Measurements from ENCODE around the gene CMPK2.
"Not testable (repeated sequence)": the region's sequence is repeated elsewhere in the genome, so short reads cannot be mapped to it uniquely, and the experiment has no call there.

Gene CMPK2

DNA sequence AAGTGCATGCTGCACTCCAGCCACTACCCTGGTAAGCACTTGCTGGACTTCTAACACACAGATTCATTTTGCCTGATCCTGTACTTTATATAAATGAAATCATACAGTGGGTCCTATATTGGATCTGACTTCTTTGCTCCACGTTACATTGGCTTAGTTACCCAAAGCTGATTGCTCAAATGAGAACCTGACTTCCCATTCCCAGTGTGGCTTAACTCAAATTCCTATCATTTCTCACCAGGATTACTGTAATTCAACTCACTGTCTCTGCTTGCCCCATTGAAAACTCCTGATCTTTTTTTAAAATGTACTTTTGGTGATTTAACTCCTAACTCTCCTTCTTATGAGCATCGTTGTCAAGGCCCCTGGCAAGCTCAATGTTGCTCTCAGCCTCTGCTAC lies 13.3 kb upstream of the CMPK2 start:
- DNase-seq: no peak

- no peak for DNase-seq
Measured at GRCh38 chr2:6878549-6878948, 12.8 kb upstream of the CMPK2 start.

DNA sequence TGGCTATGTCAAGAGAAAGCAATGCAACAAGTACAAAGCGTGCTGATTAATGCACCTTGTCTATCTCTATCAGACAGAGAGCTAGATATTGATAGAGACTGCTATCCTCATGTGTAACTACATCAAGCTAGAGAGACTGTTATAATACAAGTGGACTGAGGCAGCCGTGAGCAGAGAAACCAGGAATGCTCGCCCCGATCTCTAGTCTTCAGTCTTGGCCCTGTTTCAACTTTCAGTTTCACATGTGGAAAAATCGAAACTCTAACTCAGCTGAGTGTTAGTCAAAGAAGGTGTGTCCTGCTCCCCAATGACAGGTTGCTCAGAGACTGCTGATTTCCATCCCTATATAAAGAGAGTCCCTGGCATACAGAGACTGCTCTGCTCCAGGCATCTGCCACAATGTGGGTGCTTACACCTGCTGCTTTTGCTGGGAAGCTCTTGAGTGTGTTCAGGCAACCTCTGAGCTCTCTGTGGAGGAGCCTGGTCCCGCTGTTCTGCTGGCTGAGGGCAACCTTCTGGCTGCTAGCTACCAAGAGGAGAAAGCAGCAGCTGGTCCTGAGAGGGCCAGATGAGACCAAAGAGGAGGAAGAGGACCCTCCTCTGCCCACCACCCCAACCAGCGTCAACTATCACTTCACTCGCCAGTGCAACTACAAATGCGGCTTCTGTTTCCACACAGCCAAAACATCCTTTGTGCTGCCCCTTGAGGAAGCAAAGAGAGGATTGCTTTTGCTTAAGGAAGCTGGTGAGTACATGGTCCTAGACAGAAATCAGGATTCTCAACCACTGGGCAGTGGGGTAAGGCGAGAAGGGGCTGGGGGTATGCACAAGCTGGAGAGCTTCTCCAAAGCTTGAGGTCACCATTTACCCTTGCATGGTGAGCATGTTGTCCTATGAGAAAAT lies 11.9 kb upstream of the CMPK2 start, which contains the start of gene RSAD2:
Gene RSAD2, plus strand, starts transcription at position 376 of the 903 bp plus-strand sequence. Its CDS starts 24 bp downstream, at position 400.
- no peak for DNase-seq

GRCh38 chr2:6876309-6876708 lies 10.6 kb upstream of the CMPK2 start:
- DNase-seq: no peak

DNA sequence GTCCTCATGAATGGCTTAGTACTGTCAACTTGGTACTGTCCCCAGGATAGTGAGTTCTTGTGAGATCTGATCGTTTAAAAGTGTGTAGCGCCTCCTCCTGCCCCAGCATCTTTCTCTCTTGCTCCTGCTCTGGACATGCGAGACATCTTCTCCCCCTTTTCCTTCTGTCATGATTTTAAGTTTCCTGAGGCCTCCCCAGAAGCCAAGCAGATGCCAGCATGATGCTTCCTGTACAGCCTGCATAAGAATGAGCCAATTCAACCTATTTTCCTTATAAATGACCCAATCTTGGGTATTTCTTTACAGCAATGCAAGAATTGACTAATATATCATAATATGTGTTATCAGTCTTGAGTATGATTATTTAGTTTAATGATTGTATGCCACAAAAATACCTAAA lies 8.3 kb upstream of the CMPK2 start:
- DNase-seq: no peak

DNA sequence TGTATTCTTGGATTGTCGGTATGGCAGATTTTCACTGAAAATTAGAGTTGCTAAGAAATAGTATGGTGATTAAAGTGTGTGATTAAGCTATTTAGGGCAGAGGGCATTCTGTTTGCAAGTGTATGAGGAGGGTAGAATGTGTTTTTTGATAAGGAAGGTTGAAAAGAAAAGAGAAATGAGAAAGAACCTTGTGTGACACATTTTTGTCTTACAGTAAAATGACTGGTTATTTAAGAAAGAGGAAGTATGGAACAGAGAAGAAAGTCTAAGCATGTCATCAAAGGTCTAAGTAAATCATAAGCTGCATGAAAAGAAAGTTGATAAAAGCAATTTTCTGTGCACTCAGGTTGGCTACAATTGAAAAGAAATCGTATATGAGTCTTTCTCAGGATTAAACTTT lies 6.7 kb upstream of the CMPK2 start:
- DNase-seq: no peak

GRCh38 chr2:6866982-6867381 lies 1.3 kb upstream of the CMPK2 start:
- DNase-seq: no peak

- DNase-seq: peak; percentile 13 to 66
Measured at GRCh38 chr2:6866275-6866671, 566 bp upstream of the CMPK2 start.

GRCh38 chr2:6864923-6865345 lies 773 bp downstream of the CMPK2 start:
- DNase-seq: peak in 1 of 2 experiments; percentile 31

DNA sequence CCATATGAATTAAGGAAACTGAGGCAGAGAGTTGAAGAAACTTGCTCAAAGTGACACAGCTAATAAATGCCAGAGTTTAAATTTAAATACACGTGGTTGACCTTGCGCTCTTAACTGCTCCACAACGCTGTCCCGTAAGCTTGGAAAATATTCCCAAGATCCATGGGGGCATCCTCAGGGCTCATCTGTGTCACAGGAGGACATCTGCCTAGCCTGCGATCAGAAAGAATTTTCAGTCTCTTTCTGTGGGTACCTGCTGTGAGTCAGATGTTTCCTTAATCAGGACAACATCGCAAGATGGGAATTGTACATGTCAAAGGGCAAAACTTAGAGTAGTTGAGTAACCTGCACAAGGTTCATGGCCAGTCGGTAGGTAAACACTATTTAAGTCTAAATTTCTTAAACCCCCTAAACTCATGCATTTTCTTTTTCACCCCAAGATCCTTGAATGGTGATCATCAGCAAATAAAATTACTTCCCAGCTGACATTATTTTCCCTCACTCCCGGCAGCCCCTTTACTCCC lies 1.4 kb downstream of the CMPK2 start:
- no peak for DNase-seq

GRCh38 chr2:6863792-6864191 lies 1.9 kb downstream of the CMPK2 start:
- DNase-seq: no peak

- DNase-seq: no peak
Measured at GRCh38 chr2:6860296-6860695, 5.4 kb downstream of the CMPK2 start.

DNA sequence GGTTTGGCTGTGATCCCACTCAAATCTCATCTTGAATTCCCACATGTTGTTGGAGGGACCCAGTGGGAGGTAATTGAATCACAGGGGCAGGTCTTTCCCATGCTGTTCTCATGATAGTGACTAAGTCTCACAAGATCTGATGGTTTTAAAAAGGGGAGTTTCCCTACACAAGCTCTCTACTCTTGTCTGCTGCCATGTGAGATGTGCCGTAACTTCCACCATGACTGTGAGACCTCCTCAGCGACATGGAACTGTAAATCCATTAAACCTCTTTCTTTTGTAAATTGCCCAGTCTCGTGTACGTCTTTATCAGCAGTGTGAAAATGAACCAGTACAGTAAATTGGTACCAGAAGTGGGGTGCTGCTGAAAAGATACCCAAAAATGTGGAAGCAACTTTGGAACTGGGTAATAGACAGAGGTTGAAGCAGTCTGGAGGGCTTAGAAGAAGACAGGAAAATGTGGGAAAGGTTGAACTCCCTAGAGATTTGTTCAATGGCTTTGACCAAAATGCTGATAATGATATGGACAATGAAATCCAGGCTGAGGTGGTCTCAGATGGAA lies 7.2 kb downstream of the CMPK2 start:
- not testable (repeated sequence) for DNase-seq

DNA sequence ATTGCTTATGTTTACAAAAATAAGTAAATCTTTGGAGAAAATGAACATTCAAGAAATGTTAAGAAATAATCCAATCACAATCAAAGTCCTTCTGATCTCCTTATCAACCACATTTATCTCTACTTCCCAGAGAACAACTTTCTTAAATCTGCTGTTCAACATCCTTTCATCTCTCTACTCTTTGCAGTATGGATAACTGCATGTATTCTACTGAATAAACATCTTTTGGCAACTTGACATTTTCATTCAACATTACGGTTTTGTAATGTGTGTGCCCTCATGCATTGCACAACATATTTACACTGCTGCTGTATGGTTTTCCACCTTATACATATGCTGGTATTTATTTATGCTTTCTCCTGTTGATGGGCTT lies 9.2 kb downstream of the CMPK2 start:
- DNase-seq: no peak

- DNase-seq: no peak
Measured at GRCh38 chr2:6855860-6856547, 9.7 kb downstream of the CMPK2 start.

DNA sequence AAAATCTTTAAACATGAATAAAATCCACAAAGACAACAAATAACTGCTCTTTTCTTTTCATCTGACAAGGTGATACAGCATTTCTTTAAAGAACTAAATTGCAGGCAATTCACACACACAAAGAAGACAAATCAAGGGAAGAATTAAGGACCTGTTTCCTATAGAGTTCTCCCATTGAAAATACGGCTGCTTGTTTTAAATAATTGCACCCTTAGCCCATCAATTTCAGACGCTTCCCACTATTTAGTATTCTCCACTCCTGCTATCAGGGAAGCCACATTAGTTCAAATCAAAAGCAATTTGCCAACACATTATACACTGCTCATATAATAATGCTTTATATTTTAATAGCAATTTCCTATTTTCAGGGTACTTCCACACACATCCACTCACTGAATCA lies 11.3 kb downstream of the CMPK2 start:
- no peak for DNase-seq

DNA sequence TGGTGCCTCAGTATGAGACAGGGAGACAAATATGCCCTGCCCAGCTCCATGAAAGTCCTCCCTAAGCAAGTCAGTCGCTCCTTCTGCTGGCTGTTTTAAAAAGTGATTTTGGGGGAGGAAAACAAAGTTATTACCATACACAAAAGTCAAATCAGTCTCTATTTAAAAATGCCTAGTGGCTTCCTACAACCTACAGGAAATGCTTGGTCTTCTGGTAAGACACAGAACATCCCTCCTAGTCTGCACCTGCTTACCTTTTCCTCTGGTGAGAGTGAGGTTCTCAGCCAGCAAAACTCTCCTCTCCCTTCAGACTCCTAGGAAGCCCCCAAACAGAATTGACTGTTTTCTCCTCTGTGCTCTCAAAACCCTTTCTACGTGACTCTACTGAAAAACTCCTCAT lies 13.5 kb downstream of the CMPK2 start:
- no peak for DNase-seq

GRCh38 chr2:6846967-6847681 lies 18.6 kb downstream of the CMPK2 start:
- no peak for DNase-seq

- DNase-seq: no peak
Measured at GRCh38 chr2:6846540-6846939, 19.2 kb downstream of the CMPK2 start.

- no peak for DNase-seq
Measured at GRCh38 chr2:6845903-6846302, 19.8 kb downstream of the CMPK2 start.

DNA sequence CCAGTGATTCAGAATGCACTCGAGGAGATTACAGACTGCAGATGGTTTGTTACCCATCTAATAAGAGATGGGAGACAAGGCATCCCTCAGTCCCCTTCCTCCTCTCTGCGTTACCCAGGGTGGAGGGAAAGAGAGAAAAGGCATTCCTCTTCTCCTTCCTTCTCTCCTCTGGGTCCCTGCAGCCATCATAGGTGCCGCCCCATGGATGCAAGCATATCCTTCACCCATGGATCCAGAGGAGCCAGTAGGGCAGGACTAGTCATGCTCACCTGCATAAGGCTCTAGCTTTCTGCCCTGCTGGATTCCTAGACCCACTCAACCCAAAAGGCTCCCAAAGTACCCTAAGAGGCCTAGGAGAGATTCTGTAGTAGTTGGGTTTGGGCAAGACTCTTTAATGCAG lies 20.4 kb downstream of the CMPK2 start:
- no peak for DNase-seq

GRCh38 chr2:6841537-6842287 lies 24.0 kb downstream of the CMPK2 start:
- no peak for DNase-seq

All from NCI-H524 (cell line).